HCT116 (cell line): ENCODE results near the gene ABHD10. TPM values are rescaled to one million over a fixed set of nuclear protein-coding genes. Genes with fewer than 3 reads are reported as not detected.

Source experiments
- ATAC-seq: fragments of 200-7000 bp; cut with Tn5 transposase; 2 replicates; pipeline ENCODE4 v1.9.1; 2020; ENCODE audit warnings: mild to moderate bottlenecking, moderate library complexity
- BruUV-seq: library from RNA; stranded (reverse); fragments of 400-500 nt; replicated peaks from 2 replicates; lab custom pipeline; 2021; lab: Mats Ljungman, UMichigan
- CTCF ChIA-PET: fragments of 300-600 bp; sonication (Branson Sonifier 250); formaldehyde crosslinking; loops from one replicate; lab custom pipeline; 2021; ENCODE audit warnings: antibody characterized with exemption; lab: Charles Lee
- POLR2A ChIA-PET: fragments of 300-600, 350-600 bp; sonication (Branson Sonifier 250); formaldehyde crosslinking; loops from one replicate; lab custom pipeline; 2021; ENCODE audit warnings: antibody characterized with exemption; lab: Charles Lee
- RAD21 ChIA-PET, 2 experiments: fragments of 300-600 bp; sonication (Branson Sonifier 250); formaldehyde crosslinking; loops; one replicate each; lab custom pipeline; 2023; ENCODE audit warnings: low total read pairs in 2 of 2; ENCODE audit not compliant: uncharacterized antibody in 2 of 2, unreplicated experiment in 2 of 2, low non-redundant PET in 1 of 2; lab: Charles Lee
- DNase-seq: peaks from one replicate; pipeline ENCODE4 v3.0.0-alpha.2; 2010; ENCODE audit warnings: low read depth, low spot score
- H2AFZ ChIP-seq: fragments of 200-600 bp; shearing (Covaris generic), sonication (generic); 2 replicates; pipeline ENCODE4 v1.6.1; 2017; ENCODE audit warnings: low read depth, mixed run types, mixed read lengths, antibody characterized with exemption, low read length; ENCODE audit not compliant: poor library complexity, severe bottlenecking
- H3K27ac ChIP-seq: 2 replicates; pipeline ENCODE4 v1.5.1; 2012; ENCODE audit warnings: low read depth, low read length
- H3K27me3 ChIP-seq: fragments of 200-600 bp; sonication (generic); 2 replicates; pipeline ENCODE4 v1.6.1; 2016; ENCODE audit warnings: mixed run types, low read length, mixed read lengths; ENCODE audit not compliant: insufficient read depth
- H3K36me3 ChIP-seq, 2 experiments: fragments of 200-500 bp in 1 of 2; fragments of 200-600 bp in 1 of 2; sonication (Bioruptor generic) in 1 of 2; sonication (generic) in 1 of 2; 2 replicates each; pipeline versions ENCODE4 v1.5.1 to v1.6.1; 2014 to 2016; ENCODE audit warnings: low read length in 2 of 2, inconsistent platforms in 1 of 2, mixed read lengths in 1 of 2, mixed run types in 1 of 2; ENCODE audit not compliant: insufficient read depth in 2 of 2, control insufficient read depth in 1 of 2
- H3K4me1 ChIP-seq, 2 experiments: fragments of 200-600 bp in 1 of 2; sonication (generic) in 1 of 2; 2 replicates each; pipeline versions ENCODE4 v1.5.1 to v1.6.1; 2012 to 2017; ENCODE audit warnings: low read length in 2 of 2, inconsistent platforms in 1 of 2, mild to moderate bottlenecking in 1 of 2, mixed read lengths in 1 of 2, mixed run types in 1 of 2, moderate library complexity in 1 of 2; ENCODE audit not compliant: insufficient read depth in 2 of 2, control insufficient read depth in 1 of 2
- H3K4me2 ChIP-seq: fragments of 200-600 bp; sonication (generic); 2 replicates; pipeline ENCODE4 v1.6.1; 2017; ENCODE audit warnings: mixed run types, low read length, mixed read lengths
- H3K4me3 ChIP-seq, 2 experiments: fragments of 200-600 bp in 1 of 2; sonication (generic) in 1 of 2; replicated peaks in 1 of 2; 2 replicates each; pipeline ENCODE4 v1.5.1; 2011 to 2016; ENCODE audit warnings: low read length in 2 of 2, control low read depth in 1 of 2, low read depth in 1 of 2, mild to moderate bottlenecking in 1 of 2, mixed read lengths in 1 of 2, mixed run types in 1 of 2
- H3K79me2 ChIP-seq: fragments of 200-600 bp; sonication (generic); 2 replicates; pipeline ENCODE4 v1.6.1; 2017; ENCODE audit warnings: mild to moderate bottlenecking, mixed run types, low read length, moderate library complexity, mixed read lengths; ENCODE audit not compliant: insufficient read depth
- H3K9ac ChIP-seq: fragments of 200-600 bp; sonication (generic); 2 replicates; pipeline ENCODE4 v1.6.1; 2016; ENCODE audit warnings: low read length, mixed read lengths
- H3K9me2 ChIP-seq: fragments of 200-600 bp; sonication (generic), shearing (Covaris generic); 2 replicates; pipeline ENCODE4 v1.6.1; 2017; ENCODE audit warnings: mixed run types, mild to moderate bottlenecking, moderate library complexity; ENCODE audit not compliant: insufficient read depth
- H3K9me3 ChIP-seq, 2 experiments: fragments of 200-500 bp in 1 of 2; fragments of 200-600 bp in 1 of 2; sonication (Bioruptor generic) in 1 of 2; sonication (generic) in 1 of 2; 2 replicates each; pipeline ENCODE4 v1.6.1; 2014 to 2017; ENCODE audit warnings: low read length in 2 of 2, mixed read lengths in 2 of 2, inconsistent platforms in 1 of 2, low read depth in 1 of 2, mild to moderate bottlenecking in 1 of 2, mixed run types in 1 of 2, moderate library complexity in 1 of 2; ENCODE audit not compliant: control insufficient read depth in 1 of 2, insufficient read depth in 1 of 2
- H4K20me1 ChIP-seq: fragments of 200-600 bp; sonication (generic), shearing (Covaris generic); 2 replicates; pipeline ENCODE4 v1.6.1; 2017; ENCODE audit warnings: mixed run types, mild to moderate bottlenecking, moderate library complexity; ENCODE audit not compliant: insufficient read depth
- CBX3 ChIP-seq: IDR thresholded peaks from 2 replicates; pipeline ENCODE4 v1.6.1; 2012; ENCODE audit warnings: low read depth
- CEBPB ChIP-seq: IDR thresholded peaks from 2 replicates; pipeline ENCODE4 v1.6.1; 2012; ENCODE audit warnings: low read depth
- RAD21 ChIP-seq: IDR thresholded peaks from 2 replicates; pipeline ENCODE4 v1.6.1; 2012; ENCODE audit warnings: low read depth, mild to moderate bottlenecking
- SP1 ChIP-seq: IDR thresholded peaks from 2 replicates; pipeline ENCODE4 v1.6.1; 2012; ENCODE audit warnings: low read depth
- SRF ChIP-seq: IDR thresholded peaks from 2 replicates; pipeline ENCODE4 v1.6.1; 2012; ENCODE audit warnings: low read depth
- TCF7L2 ChIP-seq: IDR thresholded peaks from 2 replicates; pipeline ENCODE4 v1.7.0; 2011; ENCODE audit warnings: borderline replicate concordance, inconsistent platforms; ENCODE audit not compliant: insufficient read depth, insufficient read length; ENCODE audit errors: extremely low read depth
- YY1 ChIP-seq: IDR thresholded peaks from 2 replicates; pipeline ENCODE4 v1.6.1; 2011; ENCODE audit warnings: low read length, low read depth, moderate library complexity, mild to moderate bottlenecking; ENCODE audit not compliant: insufficient replicate concordance; ENCODE audit errors: extremely low read depth
- ZFX ChIP-seq: fragments of 450-650 bp; IDR thresholded peaks from 2 replicates; pipeline ENCODE4 v1.6.1; 2017
- intact Hi-C: fragments of 100-400 bp; cut with micrococcal nuclease; formaldehyde crosslinking; loops from 2 replicates; pipeline ENCODE4 v1.10.0; 2022
- total RNA-seq: library from RNA; stranded (reverse); gene quantifications from one replicate; pipeline ENCODE4 v1.2.1, GENCODE V29; 2021; ENCODE audit not compliant: unreplicated experiment

ABHD10 gene
- total RNA-seq, 1 experiment from 2014 or later = 295 TPM

- TF ChIP-seq TCF7L2 (no peak), SRF (no peak), RAD21 (peak; percentile 93), CEBPB (no peak), ZFX (peak; percentile 16; the same call in 1 of the 2 replicates), SP1 (no peak)
- TF ChIP-seq, all 23 proteins: peak for 6
Observed at GRCh38 chr3:112013058-112013783, 34.4 kb downstream of the ABHD10 start (continued).

GRCh38 chr3:112013784-112014143 is 34.9 kb downstream of the ABHD10 start:
- H3K4me2 ChIP-seq = peak overlapping the region; percentile 35
- POLR2A ChIA-PET = interaction anchor here (0.7 to 2.1 kb wide), 9 partner anchors 11 to 96 kb away, joined by 3 to 31 read pairs (median 4); partner anchors contain the start of gene ABHD10

More at GRCh38 chr3:112013784-112014143, 34.9 kb downstream of the ABHD10 start:
- no peak for DNase-seq
- Histone ChIP-seq H3K9ac (no peak overlapping the region), H3K27me3 (no peaks in the 10 kb centered on the region), H3K79me2 (no peaks in the 10 kb centered on the region), H3K4me3 (no peak overlapping the region), H2AFZ (peak overlapping the region; percentile 99), H3K4me1 (peaks cover 0 to 14% of the 10 kb centered on the region in 2 experiments; a peak in 2 of 4 replicates), H3K27ac (no peak overlapping the region), H3K36me3 (no peaks in the 10 kb centered on the region; a peak in 1 of 4 replicates), H3K9me3 (no peaks in the 10 kb centered on the region), H3K9me2 (no peaks in the 10 kb centered on the region)
- ATAC-seq = peak; percentile 53
- intact Hi-C loops = loop anchor here (1.0 kb wide), 2 partner anchors 24 to 46 kb away; no protein-coding TSS in a partner anchor
- BruUV-seq = no TSS peak
- ChIA-PET RAD21 (interaction anchor here (1.0 to 2.1 kb wide), 15 partner anchors 24 to 345 kb away, joined by 3 to 10 read pairs (median 5); partner anchors contain the start of gene ABHD10 (in 1 of the 2)), CTCF (interaction anchor here (0.6 to 5.1 kb wide), 50 partner anchors 11 to 988 kb away, joined by 3 to 109 read pairs (median 5); partner anchors contain the start of genes ABHD10 and TAGLN3)
- TF ChIP-seq YY1 (no peak), CBX3 (0 out of 2 replicates have a peak, but pooled peaks have one; percentile 2), SP1 (no peak)
- TF ChIP-seq, all 23 proteins: peak for 1
- no peaks in the 10 kb centered on the region for H4K20me1 ChIP-seq
